ENCODE measurements around the gene DDX42. TPM values are rescaled to one million over a fixed set of nuclear protein-coding genes. Genes with fewer than 3 reads are reported as not detected.
"Not testable (repeated sequence)": the region's sequence is repeated elsewhere in the genome, so short reads cannot be mapped to it uniquely, and the experiment has no call there.

The DDX42 gene
- total RNA-seq, 1 donor from 2014 or later: 104 TPM

DNA sequence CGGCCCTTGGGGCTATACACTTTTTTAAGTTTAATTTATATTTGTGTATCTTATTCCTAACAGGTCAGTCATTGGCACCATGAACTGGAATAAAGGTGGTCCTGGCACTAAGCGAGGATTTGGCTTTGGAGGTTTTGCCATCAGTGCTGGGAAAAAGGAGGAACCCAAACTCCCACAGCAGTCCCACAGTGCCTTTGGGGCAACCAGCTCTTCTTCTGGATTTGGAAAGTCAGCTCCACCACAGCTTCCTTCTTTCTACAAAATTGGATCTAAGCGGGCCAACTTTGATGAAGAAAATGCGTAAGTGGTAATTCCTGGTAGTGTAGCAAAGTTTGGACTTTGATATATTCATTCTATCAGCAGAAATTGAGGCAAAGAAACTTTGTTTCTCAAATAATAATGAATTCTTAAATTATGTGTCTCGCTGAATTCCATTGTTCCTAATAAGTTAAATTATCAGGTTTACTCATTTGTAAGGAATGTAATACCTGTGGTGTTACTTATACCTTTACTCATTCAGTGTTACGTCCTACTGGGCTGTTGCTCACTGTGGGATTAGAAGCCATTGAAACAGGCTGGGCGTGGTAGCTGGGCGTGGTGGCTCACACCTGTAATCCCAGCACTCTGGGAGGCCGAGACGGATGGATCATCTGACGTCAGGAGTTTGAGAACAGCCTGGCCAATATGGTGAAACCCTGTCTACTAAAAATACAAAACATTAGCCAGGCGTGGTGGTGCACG lies 13.2 kb downstream of the DDX42 start:
- H4K20me1 ChIP-seq (ENCODE audit: low read depth): peaks cover 70% of the 10 kb centered on the region

GRCh38 chr17:63790057-63790456 lies 16.1 kb downstream of the DDX42 start:
- H3F3A ChIP-seq (ENCODE audit: low read depth): no peaks in the 10 kb centered on the region
- DNase-seq (ENCODE audit: low spot score): no peak
- H3K9me3 ChIP-seq (ENCODE audit: low read depth): no peaks in the 10 kb centered on the region
- H3K4me3 Mint-ChIP-seq: no peak overlapping the region
- no peak overlapping the region for H3K4me3 ChIP-seq
- H3K27ac ChIP-seq: no peak overlapping the region
- H2AFZ ChIP-seq (replicated peaks): no peak overlapping the region
- H3K79me2 ChIP-seq (ENCODE audit: low read depth): peaks cover 77% of the 10 kb centered on the region
- H4K20me1 ChIP-seq (ENCODE audit: low read depth): peaks cover 46% of the 10 kb centered on the region
- no peaks in the 10 kb centered on the region for H3K9me3 Mint-ChIP-seq
- peaks cover 18% of the 10 kb centered on the region for H3K36me3 Mint-ChIP-seq
- peaks cover 19% of the 10 kb centered on the region for H3K36me3 ChIP-seq
- no peaks in the 10 kb centered on the region for H3K27me3 ChIP-seq
- H3K9ac ChIP-seq: no peak overlapping the region
- no peaks in the 10 kb centered on the region for H3K4me1 Mint-ChIP-seq
- H3K4me2 ChIP-seq: no peak overlapping the region
- no peaks in the 10 kb centered on the region for H3K27me3 Mint-ChIP-seq (ENCODE audit: insufficient read depth, low read depth)
- TF ChIP-seq, protein P1, sequence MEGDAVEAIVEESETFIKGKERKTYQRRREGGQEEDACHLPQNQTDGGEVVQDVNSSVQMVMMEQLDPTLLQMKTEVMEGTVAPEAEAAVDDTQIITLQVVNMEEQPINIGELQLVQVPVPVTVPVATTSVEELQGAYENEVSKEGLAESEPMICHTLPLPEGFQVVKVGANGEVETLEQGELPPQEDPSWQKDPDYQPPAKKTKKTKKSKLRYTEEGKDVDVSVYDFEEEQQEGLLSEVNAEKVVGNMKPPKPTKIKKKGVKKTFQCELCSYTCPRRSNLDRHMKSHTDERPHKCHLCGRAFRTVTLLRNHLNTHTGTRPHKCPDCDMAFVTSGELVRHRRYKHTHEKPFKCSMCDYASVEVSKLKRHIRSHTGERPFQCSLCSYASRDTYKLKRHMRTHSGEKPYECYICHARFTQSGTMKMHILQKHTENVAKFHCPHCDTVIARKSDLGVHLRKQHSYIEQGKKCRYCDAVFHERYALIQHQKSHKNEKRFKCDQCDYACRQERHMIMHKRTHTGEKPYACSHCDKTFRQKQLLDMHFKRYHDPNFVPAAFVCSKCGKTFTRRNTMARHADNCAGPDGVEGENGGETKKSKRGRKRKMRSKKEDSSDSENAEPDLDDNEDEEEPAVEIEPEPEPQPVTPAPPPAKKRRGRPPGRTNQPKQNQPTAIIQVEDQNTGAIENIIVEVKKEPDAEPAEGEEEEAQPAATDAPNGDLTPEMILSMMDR (IDR thresholded peaks at IDR 0.05): no peak
- no peak for TF ChIP-seq EZH2 (IDR thresholded peaks at IDR 0.05)
- TF ChIP-seq EZH2phosphoT487 (IDR thresholded peaks at IDR 0.05): no peak
- no peaks in the 10 kb centered on the region for H3K4me1 ChIP-seq
- no peak overlapping the region for H3K27ac Mint-ChIP-seq

More for the DNA sequence above, 13.2 kb downstream of the DDX42 start:
- peaks cover 2% of the 10 kb centered on the region for H3K36me3 ChIP-seq
- H3K9me3 Mint-ChIP-seq: no peaks in the 10 kb centered on the region
- H2AFZ ChIP-seq (replicated peaks): no peak overlapping the region
- peaks cover 96% of the 10 kb centered on the region for H3K79me2 ChIP-seq (ENCODE audit: low read depth)
- no peaks in the 10 kb centered on the region for H3K27me3 ChIP-seq
- no peaks in the 10 kb centered on the region for H3K4me1 ChIP-seq
- H3K9ac ChIP-seq: no peak overlapping the region
- H3K4me3 Mint-ChIP-seq: no peak overlapping the region
- no peak overlapping the region for H3K4me2 ChIP-seq
- no peaks in the 10 kb centered on the region for H3K27me3 Mint-ChIP-seq (ENCODE audit: insufficient read depth, low read depth)
- no peak overlapping the region for H3K27ac Mint-ChIP-seq
- H3K4me3 ChIP-seq: no peak overlapping the region
- H3K27ac ChIP-seq: no peak overlapping the region
- H3K4me1 Mint-ChIP-seq: no peaks in the 10 kb centered on the region
- no peak for TF ChIP-seq EZH2phosphoT487 (IDR thresholded peaks at IDR 0.05)
- TF ChIP-seq EZH2 (IDR thresholded peaks at IDR 0.05): no peak
- TF ChIP-seq, protein P1 (IDR thresholded peaks at IDR 0.05): no peak
- H3F3A ChIP-seq (ENCODE audit: low read depth): peaks cover 4% of the 10 kb centered on the region
- no peak for DNase-seq (ENCODE audit: low spot score)
- peaks cover 13% of the 10 kb centered on the region for H3K36me3 Mint-ChIP-seq
- no peaks in the 10 kb centered on the region for H3K9me3 ChIP-seq (ENCODE audit: low read depth)

GRCh38 chr17:63792055-63792729 lies 18.2 kb downstream of the DDX42 start:
- Histone ChIP-seq H3K4me1 (no peaks in the 10 kb centered on the region), H2AFZ (replicated peaks) (no peak overlapping the region), H3K27me3 (no peaks in the 10 kb centered on the region), H3K4me2 (no peak overlapping the region), H3K4me3 (no peak overlapping the region), H3K79me2 (ENCODE audit: low read depth) (peaks cover 64% of the 10 kb centered on the region), H3K9ac (no peak overlapping the region), H3F3A (ENCODE audit: low read depth) (no peaks in the 10 kb centered on the region), H3K9me3 (ENCODE audit: low read depth) (no peaks in the 10 kb centered on the region), H3K27ac (no peak overlapping the region), H3K36me3 (peaks cover 19% of the 10 kb centered on the region), H4K20me1 (ENCODE audit: low read depth) (peaks cover 37% of the 10 kb centered on the region)
- H3K36me3 Mint-ChIP-seq: peaks cover 20% of the 10 kb centered on the region
- no peaks in the 10 kb centered on the region for H3K9me3 Mint-ChIP-seq
- no peaks in the 10 kb centered on the region for H3K27me3 Mint-ChIP-seq (ENCODE audit: insufficient read depth, low read depth)
- no peak for TF ChIP-seq EZH2phosphoT487 (IDR thresholded peaks at IDR 0.05)
- TF ChIP-seq, protein P1 (IDR thresholded peaks at IDR 0.05): no peak
- no peak for TF ChIP-seq EZH2 (IDR thresholded peaks at IDR 0.05)
- DNase-seq (ENCODE audit: low spot score): no peak
- no peaks in the 10 kb centered on the region for H3K4me1 Mint-ChIP-seq
- no peak overlapping the region for H3K4me3 Mint-ChIP-seq
- no peak overlapping the region for H3K27ac Mint-ChIP-seq

- peaks cover 46% of the 10 kb centered on the region for H3K36me3 ChIP-seq
- H3K4me1 ChIP-seq: not testable (repeated sequence)
- H3K79me2 ChIP-seq (ENCODE audit: low read depth): peaks cover 22% of the 10 kb centered on the region
Measured at GRCh38 chr17:63796375-63796774, 22.4 kb downstream of the DDX42 start.

More at GRCh38 chr17:63796375-63796774, 22.4 kb downstream of the DDX42 start:
- peaks cover 29% of the 10 kb centered on the region for H4K20me1 ChIP-seq (ENCODE audit: low read depth)
- H3F3A ChIP-seq (ENCODE audit: low read depth); H3K27ac Mint-ChIP-seq; H3K27me3 ChIP-seq; H3K9ac ChIP-seq; H3K4me1 Mint-ChIP-seq; H2AFZ ChIP-seq (replicated peaks); H3K4me3 ChIP-seq; H3K9me3 ChIP-seq (ENCODE audit: low read depth); H3K27me3 Mint-ChIP-seq (ENCODE audit: insufficient read depth, low read depth); DNase-seq (ENCODE audit: low spot score); H3K4me2 ChIP-seq; H3K27ac ChIP-seq; H3K4me3 Mint-ChIP-seq; H3K9me3 Mint-ChIP-seq: not testable (repeated sequence)
- H3K36me3 Mint-ChIP-seq: peaks cover 30% of the 10 kb centered on the region
